GM18867 (cell line): Measurements from ENCODE around the gene VANGL2.

Experiments used
- ATAC-seq: cut with Tn5 transposase; IDR thresholded peaks from one replicate; pipeline ENCODE4 v1.9.1; 2021; ENCODE audit warnings: mild to moderate bottlenecking, moderate library complexity; ENCODE audit not compliant: unreplicated experiment

Gene VANGL2

DNA sequence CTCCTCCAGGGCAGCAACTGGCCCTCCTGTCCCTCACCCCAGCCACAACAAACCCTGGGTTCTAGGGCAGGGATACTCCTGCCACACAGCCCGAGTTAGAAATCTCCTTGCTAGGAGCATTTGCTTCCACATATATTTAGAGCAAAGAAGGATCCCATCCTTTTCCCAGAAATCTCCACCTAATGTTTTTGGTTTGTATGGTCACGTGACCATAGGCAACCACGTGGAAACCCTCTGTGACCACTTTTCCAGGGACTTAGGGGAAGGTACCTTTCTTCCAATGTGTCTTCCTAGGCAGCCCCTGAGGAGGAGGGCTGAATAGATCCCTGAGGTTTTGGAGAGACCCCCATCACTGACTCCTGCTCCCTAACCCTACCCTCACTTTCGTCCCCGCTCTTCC lies 25.5 kb downstream of the VANGL2 start:
- no peak for ATAC-seq

DNA sequence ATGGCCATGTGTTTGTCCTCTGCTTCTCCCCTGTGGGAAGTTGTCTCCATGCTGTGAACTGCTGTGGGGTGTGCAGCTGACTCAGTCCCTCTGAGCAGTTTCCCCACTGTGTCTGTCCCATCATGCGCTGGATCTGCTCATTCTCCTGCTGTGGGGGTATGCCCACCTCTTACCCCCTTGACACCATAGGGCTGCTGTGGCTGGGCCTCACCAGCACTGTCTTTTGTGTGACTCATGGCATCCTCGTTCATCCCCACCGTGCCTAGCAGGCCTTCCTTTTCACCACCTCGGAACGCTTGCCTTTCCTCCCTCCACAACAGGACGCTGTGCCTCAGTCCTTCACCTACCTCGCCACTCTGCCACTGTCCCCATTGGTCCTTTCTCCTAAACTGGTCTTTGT lies 27.3 kb downstream of the VANGL2 start:
- ATAC-seq, result no peak

DNA sequence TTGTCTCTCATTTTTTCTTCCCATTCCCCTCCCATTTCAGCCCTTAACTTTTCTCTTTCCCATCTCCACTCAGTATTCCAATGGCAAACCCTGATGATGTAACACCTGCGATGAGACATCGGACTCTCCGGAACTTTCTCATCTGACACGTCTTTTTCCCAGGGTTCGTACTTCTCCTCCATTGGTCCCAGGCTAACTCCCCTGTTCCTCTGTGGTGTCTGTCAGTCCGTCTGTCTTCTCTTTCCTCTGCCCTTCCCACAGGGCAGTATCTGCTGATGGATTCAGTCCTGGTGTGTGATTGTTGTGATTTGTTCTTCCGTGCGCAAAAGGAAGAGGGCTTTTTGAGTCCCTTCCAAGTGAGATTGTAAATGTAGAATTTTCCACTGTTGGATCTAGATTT lies 27.7 kb downstream of the VANGL2 start:
- ATAC-seq, result no peak

DNA sequence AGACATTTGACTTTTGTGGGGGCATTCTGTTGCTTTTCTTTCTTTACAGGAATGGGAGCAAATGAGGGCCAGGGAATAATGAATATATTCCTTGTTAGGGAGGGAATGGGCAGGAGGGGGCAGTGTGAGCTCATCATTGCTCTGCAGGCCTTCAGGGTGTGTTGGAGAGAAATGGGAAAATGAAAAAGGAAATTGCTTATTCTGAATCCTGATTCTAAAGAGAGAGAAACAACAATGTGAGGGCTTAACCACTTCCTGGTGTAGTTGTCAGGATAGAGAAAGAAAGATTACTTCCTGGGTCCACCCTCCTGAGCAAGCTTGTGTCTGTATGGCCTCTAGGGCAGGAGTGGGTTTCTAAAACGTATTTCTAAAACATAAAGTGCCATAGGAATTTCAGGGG lies 28.3 kb downstream of the VANGL2 start:
- no peak for ATAC-seq

DNA sequence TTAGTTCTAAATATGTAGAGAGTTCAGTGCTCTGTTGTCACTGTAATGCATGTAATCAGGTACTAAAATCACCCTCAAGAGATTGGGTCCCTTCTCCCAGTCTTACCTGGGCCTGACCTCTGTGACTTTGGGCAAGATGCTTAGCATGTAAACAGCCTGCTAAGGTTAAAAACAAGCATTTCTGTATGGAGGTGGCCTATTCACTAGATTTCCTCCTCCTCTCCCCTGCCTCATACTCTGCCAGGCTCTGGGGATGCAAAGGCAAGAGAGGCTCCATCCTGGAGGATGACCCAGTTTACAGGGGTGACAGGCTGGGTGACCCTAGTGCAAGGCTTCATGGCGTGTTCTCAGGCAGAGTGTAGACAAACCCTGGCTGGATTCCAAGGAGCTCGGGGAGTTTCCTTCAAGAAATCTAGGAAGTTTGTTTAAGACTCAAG lies 28.8 kb downstream of the VANGL2 start:
- no peak for ATAC-seq

DNA sequence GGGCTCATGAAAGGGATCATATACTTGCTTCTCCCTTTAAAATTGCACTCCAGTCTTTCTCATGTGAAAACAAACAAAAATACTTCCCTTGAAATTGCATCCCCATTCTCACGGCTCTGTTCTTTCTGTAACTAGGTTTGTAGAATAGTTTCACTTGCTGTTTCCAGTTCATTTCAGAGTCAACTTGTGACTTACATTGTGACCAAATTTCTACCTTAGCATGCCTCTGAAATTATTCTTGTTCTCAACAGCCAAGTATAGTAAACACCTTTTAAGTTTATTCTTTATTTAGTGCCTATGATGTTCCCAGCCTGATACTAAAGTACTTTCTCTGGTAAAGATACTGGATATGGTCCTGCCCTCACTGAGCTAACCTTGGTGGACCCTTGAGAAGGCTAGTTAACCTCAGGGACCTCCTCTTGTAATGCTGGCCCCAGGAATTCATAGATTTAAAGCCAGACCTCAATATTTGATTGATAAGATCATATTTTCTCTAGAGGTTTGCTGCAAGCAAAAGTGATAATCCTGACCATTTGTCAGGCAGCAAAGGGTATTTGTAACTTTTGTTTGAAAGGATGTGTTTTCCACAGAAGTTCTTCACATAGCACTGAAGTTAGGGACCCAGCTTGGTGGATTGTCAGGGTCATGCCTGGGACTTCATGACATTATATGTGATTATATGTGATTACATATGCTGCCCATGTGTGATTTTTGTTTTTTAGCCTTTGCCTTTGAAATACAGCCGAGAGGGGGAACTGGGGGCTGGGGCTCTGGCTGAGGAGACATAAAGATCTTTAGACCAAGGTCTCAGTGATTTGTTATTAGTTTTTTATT lies 29.6 kb downstream of the VANGL2 start:
- ATAC-seq, result peak; percentile 53

DNA sequence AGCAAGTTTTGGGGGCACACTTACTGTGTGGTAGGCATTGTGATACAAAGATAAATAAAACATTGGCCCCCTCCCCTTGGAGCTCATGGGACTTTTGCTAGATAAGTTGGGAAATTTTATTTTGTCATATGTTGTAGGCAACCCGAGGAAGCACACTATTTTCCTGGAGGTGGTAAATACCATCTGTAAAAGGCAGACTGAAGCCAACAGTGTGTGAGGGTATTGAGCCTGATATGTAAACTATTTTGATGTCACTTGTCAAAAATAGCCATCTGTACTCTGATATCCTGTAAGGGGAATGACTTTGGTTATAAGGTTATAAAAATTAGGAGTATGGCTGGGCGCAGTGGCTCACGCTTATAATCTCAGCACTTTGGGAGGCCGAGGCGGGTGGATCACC lies 30.6 kb downstream of the VANGL2 start:
- ATAC-seq, result no peak

DNA sequence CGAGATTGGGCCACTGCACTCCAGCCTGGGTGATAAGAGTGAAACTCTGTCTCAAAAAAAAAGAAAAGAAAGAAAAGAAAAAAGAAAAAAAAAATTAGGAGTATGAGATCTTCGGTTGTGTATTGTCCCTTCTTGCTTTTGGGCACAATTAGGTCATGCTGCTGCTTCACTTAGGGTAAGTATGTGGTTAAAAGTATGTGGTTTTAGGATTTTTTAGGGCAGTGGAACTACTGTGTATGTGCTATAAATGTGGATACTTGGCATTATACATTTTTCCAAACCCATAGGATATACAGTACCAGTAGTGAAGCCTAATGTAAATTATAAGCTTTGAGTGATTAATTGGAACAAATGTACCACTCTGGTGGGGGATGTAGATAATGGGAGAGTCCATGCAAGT lies 31.2 kb downstream of the VANGL2 start:
- ATAC-seq, result no peak

DNA sequence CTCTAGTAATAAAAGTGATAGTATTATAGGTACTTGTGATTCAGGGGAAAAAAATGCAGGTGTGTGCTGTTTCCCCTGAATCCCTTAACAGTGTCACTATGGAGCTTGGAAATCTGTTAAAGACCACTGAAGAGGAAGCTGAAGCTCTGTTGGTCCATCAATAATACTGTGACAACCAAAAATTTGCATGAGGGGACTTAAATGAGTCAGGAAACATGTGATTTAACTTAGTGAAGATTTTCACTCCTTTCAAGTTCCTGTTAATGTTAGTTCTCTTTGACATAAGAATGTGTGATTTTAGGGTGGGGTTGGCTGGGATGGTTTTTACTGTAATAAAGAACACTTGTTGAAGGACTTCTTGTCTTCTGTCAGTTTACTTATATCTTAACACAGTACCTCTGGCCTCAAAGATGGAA lies 32.0 kb downstream of the VANGL2 start:
- peak; percentile 63 for ATAC-seq

DNA sequence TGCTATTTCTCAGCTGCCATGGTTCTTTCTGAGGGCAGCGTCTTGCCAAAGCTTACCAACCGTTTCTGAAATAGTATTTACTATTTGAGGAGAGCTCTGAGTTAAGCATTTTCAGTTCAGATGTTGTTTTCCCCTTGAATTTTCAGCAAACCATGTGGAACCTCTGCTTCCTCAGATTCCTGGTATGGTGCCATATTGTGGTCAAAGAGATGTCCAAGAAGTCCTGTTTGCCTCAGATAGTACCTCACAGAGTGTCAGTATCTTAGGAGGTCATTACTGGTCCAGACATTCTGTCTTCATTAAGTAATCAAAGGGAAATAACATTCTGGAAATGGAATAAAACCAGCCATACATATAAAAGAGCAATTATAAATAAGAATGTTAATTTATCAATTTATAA lies 36.6 kb downstream of the VANGL2 start:
- no peak for ATAC-seq

DNA sequence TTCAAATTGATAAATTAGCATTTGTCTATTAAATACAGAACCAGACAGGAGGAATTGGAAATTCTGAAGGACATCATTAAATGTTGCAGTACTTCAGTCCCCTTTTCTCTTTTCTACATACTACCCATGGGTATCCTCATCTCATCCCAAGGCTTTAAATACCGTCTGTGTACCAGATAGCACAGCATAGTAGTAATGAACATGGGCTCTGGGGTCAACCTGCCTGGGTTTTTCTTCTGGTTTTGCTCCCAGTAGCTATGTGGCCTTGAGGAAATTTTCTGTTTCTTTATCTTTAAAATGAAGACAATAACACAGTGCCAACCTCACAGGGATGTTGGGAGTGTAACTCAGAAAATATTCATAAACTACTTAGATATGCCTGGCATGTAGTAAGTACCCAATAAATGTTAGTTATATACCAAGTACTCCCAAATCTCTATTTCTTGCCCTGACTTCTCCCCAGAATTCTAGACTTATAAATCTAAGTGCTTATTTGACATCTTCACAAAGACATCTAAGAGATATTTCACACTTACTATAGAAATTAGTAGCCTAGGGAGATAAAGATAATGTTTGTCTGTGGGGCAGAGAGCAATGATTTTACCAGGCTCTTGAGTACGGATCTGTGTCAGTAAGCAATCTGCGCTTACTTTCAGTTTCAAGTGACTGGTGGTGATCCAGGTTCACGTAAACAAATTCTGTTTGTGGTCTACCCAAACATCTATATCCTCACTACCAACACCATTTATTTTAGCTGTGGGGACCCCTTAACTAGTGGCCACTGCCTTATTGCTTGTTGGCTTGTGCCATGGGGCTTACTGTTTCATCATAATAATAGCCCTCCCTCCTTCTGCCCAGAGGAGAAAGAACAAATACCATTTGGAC lies 37.3 kb downstream of the VANGL2 start:
- ATAC-seq, result peak; percentile 87

DNA sequence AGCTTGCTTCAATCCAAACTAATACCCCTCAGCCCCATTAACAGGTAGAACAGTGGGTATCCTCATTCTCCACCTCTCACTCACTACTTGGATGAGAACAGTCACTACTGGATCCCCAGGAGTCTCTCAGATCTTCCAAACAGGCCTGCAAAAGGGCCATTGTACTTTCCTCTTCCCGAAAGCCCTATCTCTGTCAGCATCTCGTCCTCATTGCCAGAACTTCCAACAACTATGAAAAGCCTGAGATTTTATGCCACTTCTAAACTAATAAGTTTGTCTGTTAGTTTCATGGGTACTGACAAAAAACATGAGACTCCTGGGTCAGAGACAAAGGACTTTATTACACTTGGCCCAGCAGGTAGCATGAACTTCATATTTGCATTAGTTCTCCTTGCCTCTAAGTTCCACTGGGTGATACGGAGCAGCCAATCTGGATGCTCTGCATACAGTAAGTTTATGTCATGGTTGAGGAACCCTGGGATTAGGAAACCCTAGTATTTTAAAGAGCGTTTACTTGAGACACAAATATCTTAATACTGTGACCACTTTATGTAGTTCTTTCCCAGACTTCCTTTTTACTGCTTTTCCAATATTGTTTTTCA lies 38.1 kb downstream of the VANGL2 start:
- no peak for ATAC-seq

DNA sequence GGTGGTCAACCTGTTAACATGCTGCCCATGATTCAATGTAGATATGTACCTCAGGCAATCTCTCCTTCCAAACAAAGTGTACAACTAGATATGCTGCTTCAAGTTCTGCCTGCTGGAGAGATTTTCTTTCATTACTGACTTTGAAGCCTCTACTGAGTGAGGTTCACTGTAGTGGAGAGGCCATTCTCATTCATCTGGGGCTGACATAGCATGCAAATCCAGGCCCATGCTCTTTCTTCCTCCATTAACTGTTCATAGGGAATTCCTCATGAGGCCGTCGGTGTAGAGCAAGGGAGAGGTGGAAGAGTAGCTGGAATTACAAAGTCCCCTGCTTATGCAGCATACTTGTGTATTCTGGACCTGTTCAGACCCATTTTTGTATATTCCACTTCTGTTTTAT lies 38.6 kb downstream of the VANGL2 start:
- no peak for ATAC-seq

DNA sequence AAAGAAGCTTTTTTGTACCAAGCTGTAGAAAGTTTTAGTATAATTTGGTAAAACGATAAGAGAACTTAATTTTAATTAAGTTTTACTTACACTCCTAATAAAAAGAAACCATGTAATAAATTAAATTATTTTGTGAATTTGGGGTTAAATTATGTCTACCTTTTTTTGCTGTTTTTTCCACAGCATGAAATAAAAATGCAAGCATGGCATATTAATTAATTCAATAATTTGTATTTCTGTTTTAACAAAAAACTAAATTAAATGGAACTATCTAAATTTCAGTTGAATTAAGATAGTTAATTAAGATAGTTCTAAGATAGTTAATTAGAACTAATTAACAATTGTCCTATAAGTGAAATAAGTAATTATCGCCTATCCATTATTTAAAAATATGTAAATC lies 39.4 kb downstream of the VANGL2 start:
- no peak for ATAC-seq

DNA sequence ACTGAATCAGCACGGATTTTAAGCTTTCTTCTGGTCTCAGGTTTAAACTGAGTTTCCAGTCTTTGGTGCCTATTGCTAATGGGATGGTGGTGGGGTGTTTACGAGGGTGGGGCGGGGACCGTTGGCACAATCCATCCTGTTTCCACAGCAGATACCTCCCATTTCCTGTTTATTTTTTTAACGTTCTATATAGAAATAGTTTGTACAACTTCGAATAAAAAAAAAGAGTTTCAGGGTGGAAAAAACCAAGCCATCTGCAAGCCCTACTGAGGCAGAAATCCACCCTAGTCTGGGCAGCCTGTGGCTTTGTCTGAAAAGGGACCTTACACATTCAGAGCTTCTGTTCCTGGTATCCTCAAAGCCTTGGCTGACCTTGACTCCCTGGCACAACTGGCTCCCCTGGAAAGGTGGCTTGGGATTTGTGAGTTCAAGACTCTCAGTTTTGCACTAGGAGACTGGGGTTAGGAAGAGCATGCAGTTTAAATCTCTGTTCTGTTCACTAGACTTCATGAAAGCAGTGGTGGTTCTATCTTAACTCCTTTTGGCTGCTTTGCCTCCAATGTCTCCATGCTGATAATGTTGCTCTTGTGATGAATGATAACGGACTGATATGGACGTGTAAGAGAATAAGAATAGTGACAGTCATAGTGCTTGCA lies 46.7 kb downstream of the VANGL2 start:
- no peak for ATAC-seq

DNA sequence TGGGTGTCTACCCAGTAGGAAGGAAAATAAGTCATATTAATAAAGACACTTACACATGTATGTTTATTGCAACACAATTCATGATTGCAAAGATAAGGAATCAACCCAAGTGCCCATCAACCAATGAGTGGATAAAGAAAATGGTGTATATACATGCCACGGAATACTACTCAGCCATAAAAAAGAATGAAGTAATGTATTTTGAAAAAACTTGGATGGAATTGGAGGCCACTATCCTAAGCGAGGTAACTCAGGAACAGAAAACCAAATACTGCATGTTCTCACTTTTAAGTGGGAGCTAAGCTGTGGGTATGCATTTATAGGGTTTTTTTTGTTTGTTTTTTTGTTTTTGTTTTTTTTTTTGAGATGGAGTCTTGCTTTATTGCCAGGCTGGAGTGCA lies 49.1 kb downstream of the VANGL2 start:
- no peak for ATAC-seq

DNA sequence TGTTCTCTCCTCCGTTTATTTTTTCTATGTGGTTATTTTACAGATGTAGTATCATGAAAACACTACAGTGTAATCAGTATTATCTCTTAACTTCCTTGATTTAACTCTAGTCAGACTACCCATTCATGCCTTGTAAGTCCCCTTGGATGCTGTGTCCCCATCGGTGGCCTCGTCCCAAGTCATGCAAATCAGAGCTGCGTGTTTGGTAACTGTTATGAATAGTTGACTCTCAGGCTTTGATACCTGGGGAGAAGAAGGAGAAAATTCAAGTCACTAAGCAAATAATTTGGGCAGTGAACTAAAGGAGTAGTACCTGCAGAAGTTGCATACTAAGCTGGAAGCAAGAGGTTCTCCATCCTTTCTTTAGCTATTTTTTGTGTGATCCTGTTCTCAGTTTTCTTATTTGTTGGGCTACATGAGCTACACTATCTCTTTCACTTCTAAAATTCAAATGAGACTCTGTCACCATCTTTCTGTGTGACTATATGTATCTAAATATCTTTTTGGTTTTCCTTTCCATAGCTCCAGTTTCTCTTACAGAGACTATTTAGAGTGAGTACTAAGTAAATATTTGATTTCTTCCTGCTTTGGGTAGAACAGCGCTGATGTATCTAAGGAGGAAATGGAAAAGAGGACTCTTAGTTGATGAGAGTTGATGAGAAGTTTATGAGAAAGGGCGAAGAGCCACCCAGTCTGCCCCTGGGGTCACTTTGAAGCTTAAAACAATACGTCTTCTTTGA lies 50.9 kb downstream of the VANGL2 start:
- peak; percentile 58 for ATAC-seq

DNA sequence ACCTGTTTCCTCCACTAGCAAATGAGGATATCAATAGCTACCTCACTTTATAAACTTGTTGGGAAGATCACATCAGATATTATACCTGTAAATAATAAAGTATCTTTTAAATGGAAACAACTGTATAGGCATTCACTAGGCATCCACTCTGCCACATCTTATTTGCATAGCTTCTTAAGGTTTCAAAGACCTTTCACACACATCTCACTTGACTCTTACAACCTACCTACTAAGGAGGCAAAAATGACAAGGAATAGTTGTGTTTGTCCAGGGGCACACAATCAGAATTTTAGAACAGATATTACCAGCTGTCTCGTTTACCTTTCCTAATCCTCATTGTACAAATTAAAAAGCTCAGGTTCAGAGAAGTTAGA lies 51.5 kb downstream of the VANGL2 start:
- ATAC-seq, result peak; percentile 42

DNA sequence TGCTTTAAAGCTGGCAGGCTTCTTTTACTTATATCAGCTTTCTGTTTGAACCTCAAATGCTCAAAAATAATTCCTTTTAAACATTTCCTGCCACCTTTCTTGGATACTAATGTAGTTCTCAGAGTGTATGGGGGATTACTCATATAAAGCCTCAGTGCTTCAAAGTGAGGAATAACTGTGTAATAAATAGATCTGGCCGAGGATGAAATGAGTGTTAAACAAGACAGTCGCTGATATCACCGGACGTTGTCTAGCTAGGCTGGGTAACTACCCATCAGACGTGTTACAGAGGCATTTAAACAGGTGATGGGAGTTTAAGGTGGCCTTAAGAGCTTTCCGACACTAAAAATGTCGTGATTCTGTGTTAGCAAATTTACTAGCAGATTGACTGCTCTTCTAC lies 53.1 kb downstream of the VANGL2 start:
- ATAC-seq, result peak; percentile 64

DNA sequence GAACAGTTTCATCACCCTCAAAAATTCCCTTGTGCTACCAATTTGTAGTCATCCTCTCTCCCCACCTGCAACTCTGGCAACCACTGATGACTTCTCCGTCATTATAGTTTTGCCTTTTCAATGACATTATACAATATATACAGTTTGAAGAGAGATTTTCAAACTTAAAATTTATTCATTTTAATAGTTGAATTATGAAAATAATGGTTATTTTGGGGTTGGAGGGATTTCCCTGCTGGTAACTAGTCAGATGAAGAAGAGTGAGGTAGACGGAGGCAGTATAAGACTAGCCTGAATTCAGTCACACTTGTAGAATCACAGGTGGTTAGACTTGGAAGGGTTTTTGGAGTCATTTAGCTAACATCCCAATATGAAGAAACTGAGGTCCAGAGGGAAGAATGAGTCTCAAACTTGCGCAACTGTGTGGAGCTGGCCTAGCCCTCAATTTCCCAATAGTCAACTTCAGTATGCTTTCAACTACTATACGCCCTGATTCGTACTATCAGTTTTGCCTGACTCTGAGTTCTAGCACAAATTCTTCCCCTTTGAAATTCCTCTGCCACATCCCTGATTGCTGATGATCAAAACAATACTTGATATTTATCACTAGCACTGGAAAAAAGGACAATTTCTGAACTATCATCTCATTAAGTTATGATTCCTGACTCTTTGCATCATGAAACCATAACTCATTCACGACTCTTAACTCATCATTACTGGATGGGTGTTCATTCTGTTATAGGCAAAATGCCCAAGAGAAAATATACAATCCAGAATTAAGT lies 54.2 kb downstream of the VANGL2 start:
- no peak for ATAC-seq
